NOMO-1 treated with DMSO at 0.1 percent for 48 hours (cell line): ENCODE measurements around the gene ARHGAP9.

Experiments
- DNase-seq: peaks from one replicate; lab custom pipeline; 2025; ENCODE audit not compliant: unreplicated experiment; lab: John Stamatoyannopoulos, UW

The ARHGAP9 gene

DNA sequence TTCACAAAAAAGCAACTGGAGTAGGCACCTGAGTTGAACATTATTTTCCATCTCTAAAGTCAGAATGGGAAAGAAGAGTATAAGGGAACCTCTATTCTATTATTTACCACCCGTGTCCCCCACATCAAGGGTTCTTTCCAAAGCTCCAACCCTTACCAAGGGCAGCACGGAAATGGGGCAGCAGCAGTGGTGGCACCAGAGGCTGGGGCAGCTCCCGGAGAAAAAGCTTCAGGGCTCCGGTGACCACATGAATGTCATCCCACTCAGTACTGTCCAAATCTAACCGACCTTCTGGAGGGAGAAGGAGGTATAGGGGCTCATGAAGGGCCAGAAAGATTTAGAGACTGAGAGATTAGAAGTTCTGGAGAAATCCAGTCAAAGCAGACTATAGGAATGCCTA is 5.8 kb downstream of the ARHGAP9 start:
- DNase-seq = no peak

GRCh38 chr12:57473392-57473791 is 6.3 kb downstream of the ARHGAP9 start:
- no peak for DNase-seq

- no peak for DNase-seq
Observed at GRCh38 chr12:57472391-57472790, 7.3 kb downstream of the ARHGAP9 start.

DNA sequence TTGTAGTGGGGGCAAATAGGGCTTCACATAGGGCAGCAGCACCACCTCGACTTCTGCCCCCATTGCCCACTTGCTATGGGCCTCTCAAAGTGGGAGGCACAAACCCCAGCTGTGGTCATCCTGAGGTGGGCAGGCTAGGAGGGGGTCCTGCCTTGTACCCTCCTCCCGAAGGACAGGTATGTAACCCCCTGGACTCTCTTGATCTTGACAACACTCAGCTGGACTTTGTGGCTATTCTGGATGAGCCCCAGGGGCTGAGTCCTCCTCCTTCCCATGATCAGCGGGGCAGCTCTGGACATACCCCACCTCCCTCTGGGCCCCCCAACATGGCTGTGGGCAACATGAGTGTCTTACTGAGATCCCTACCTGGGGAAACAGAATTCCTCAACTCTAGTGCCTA is 8.0 kb downstream of the ARHGAP9 start:
- no peak for DNase-seq

GRCh38 chr12:57470970-57471656 is 8.6 kb downstream of the ARHGAP9 start:
- no peak for DNase-seq

DNA sequence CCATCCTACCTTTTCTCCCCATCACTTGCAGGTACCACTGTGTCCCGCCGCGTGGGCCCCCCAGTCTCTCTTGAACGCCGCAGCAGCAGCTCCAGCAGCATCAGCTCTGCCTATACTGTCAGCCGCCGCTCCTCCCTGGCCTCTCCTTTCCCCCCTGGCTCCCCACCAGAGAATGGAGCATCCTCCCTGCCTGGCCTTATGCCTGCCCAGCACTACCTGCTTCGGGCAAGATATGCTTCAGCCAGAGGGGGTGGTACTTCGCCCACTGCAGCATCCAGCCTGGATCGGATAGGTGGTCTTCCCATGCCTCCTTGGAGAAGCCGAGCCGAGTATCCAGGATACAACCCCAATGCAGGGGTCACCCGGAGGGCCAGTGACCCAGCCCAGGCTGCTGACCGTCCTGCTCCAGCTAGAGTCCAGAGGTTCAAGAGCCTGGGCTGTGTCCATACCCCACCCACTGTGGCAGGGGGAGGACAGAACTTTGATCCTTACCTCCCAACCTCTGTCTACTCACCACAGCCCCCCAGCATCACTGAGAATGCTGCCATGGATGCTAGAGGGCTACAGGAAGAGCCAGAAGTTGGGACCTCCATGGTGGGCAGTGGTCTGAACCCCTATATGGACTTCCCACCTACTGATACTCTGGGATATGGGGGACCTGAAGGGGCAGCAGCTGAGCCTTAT is 9.2 kb downstream of the ARHGAP9 start:
- DNase-seq = no peak

DNA sequence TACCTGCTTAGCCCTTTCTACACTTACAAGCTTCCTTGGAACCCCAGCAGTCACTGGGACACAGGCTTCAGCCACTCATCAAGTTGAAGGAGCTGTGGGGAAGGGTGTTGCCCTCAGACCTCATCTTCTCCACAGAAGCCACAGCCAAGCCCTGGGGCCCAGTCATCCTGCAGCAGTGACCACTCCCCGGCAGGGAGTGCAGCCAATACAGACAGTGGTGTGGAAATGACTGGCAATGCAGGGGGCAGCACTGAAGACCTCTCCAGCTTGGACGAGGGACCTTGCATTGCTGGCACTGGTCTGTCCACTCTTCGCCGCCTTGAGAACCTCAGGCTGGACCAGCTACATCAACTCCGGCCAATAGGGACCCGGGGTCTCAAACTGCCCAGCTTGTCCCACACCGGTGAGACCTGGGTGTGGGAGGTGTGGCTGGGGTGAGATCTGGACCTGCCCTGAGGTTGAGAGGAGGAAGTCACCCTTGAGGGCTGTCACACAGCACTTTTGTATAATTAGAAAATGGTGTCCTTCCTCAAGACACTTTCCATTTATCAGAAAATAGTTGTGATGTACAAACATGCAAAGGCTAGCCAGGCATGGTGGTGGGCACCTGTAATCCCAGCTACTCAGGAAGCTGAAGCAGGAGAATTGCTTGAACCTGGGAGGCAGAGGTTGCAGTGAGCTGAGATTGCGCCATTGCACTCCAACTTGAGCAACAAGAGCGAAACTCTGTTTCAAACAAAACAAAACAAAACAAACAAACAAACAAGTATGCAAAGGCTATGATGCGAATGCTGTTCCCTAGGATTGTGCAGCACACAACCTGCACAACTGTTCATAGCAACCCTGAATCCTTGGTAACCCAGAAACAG is 10.1 kb downstream of the ARHGAP9 start:
- DNase-seq = no peak

DNA sequence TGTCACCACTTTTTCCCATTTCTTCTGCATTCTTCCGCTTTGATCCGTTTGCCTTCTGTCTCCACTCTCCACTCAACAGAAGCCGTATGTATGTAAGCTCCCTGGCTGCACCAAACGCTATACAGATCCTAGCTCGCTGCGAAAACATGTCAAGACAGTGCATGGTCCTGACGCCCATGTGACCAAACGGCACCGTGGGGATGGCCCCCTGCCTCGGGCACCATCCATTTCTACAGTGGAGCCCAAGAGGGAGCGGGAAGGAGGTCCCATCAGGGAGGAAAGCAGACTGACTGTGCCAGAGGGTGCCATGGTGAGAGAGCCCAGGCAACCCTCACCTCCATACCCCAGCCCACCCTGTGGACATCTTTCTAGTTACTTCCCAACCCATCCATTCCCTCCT is 11.8 kb downstream of the ARHGAP9 start:
- DNase-seq = no peak

- DNase-seq = no peak
Observed at GRCh38 chr12:57467212-57467874, 12.3 kb downstream of the ARHGAP9 start.

DNA sequence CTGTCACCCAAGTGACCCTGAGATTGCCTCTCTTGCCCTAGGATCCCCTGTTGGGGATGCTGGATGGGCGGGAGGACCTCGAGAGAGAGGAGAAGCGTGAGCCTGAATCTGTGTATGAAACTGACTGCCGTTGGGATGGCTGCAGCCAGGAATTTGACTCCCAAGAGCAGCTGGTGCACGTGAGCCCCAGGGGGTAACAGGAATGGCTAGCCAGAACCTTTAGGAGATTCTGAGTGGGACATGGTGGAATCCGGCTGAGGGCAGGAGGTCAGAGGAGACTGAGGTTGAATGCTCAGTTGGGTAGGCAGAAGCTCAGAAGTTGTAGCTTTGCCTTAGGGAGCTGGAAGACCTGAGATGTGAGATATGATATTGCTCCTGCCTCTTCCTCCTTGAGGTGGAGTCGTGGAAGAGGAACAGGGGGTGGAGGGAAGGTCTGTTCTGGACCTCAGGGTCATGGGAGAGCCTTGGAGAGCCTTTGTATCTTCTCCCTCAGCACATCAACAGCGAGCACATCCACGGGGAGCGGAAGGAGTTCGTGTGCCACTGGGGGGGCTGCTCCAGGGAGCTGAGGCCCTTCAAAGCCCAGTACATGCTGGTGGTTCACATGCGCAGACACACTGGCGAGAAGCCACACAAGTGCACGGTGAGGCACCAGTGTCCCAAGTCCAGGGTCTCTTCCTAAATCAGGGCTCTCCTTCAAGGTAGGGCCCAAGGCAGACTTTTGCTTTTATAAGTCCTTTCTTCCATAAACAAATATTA is 13.7 kb downstream of the ARHGAP9 start:
- no peak for DNase-seq

DNA sequence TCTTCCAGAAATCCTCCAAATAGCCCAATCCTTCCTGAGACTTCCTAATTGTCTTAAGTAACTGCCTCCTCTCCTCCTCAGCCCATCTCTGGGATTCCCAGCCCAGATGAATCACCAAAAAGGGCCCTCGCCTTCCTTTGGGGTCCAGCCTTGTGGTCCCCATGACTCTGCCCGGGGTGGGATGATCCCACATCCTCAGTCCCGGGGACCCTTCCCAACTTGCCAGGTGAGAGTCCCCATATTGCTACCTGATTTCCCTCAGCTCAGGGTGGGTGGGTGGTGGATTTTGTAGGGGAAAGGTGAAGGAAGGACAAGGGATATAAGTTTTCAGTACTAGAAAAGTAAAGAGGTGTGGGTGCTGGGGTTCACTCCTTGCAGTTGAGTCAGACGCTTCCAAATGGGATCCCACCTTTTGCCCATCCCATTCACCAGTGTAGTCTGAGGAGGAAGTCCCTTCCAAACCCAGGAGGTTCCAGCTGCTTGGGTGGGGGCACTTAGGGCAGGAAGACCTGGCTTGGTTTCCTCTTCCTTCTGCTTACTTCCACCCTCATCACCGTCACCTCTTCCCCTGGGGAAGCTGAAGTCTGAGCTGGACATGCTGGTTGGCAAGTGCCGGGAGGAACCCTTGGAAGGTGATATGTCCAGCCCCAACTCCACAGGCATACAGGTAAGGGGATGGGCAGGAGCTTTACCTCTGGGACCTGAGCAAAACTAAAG is 14.5 kb downstream of the ARHGAP9 start:
- DNase-seq = no peak

DNA sequence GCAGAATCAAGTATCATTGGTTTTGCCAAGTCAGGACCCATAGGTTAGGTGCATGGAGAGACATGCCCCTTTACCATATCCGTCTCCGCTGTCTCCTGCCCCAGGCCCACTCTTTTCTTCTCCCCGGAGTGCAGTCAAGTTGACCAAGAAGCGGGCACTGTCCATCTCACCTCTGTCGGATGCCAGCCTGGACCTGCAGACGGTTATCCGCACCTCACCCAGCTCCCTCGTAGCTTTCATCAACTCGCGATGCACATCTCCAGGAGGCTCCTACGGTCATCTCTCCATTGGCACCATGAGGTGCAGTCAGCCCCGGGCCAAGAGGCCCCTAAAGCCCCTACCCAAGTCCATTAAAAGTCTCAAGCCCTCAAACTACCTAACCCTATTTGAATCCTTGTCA is 15.1 kb downstream of the ARHGAP9 start:
- DNase-seq = no peak

GRCh38 chr12:57462912-57463253 is 16.8 kb downstream of the ARHGAP9 start:
- no peak for DNase-seq

- peak; percentile 79 for DNase-seq
Observed at GRCh38 chr12:57462251-57462911, 17.3 kb downstream of the ARHGAP9 start.

- DNase-seq = no peak
Observed at GRCh38 chr12:57461917-57462250, 17.8 kb downstream of the ARHGAP9 start.

DNA sequence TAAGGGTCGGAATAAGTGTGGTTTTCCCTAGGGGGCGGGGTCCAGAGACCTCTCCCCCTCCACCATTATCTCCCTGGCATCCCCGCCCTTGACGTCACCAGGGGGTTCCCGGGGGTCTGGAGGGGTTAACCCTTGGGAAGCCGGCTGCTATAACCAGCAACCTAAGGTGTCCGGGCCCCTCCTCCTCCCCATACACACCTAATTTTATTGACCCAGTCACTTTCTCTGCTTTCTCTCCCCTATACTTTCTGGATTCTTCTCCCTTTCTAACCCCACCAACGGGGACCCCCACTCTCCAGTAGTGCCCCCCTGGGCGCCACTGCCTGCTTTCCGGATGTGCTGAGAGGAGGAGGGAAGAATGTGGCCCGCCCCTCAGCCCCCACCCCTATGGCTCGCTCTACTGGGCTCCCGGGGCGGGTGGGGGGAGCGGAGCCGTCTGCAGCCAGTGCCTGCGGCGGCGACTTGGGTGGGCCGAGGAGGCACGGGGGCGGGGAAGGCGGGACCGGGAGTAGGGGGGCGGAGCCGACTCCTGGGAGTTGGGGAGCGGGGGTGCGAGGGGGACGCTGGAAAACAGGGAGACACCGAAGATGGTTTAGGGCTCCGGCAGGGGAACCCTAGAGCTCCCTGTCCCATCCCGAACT is 18.3 kb downstream of the ARHGAP9 start:
- DNase-seq = no peak

GRCh38 chr12:57460841-57461275 is 18.8 kb downstream of the ARHGAP9 start:
- no peak for DNase-seq

DNA sequence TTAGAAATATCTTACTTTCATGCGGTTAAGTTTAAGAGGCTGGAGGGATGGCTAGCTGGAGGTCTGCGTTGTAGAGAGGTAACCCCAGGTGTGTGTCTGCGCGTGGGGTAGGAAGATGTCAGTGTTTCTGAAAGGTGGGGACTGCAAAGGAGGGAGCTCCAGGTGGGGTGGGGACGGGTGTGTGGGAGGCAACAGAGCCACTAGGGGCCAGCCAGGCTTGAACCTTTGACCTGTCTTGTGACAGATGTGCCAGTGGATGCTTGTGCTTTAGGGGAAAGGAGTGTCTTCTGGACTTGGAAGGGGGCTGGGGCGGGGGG is 19.2 kb downstream of the ARHGAP9 start:
- DNase-seq = no peak

DNA sequence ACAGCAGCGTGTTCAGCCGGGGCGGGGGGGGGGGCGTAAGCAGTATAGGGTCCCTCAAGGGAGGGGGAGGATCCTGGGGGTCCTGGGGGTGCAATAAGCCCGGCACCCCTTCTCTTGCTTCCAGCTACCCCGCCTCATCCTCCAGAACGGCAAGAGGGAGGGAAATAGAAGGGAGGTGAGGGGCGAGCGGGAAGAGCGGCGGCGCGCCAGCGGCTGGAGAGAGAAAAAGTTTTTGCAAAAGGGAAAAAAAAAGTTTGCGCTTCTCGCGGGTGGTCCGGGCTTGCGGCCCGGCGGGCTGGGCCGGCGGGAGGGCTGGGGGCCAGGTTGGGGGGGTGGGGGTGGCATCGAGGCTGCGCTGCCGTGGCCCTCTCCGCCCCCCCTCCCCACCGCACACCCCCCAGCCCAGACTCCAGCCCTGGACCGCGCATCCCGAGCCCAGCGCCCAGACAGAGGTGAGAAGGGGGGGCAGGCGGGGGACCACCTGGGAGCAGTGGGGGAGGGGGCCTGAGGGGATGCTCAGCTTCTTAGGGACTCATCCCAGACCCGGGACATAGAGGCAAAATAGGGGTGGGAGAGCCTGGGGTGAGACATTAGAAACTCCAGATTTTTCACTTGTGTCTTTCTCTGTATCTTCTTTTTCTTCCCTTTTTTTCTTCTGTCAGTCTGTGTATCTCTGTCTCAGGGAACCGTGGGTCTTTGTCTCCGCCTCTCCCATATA is 19.8 kb downstream of the ARHGAP9 start, which contains the start of gene GLI1:
GLI1 (plus strand) TSS at position 36 of the 718 bp plus-strand sequence. CDS start 3,907 bp downstream, outside the sequence.
- DNase-seq = no peak
